Neural cell (in vitro differentiated cells): Measurements from ENCODE around the gene FDPS. TPM values are rescaled to one million over a fixed set of nuclear protein-coding genes. Genes with fewer than 3 reads are reported as not detected.

Source experiments
- H2AFZ ChIP-seq: fragments of 200-600, 300-800 bp; sonication (generic), shearing (Covaris generic); 2 replicates; pipeline ENCODE4 v1.6.0; 2014; ENCODE audit warnings: low read depth, mild to moderate bottlenecking, antibody characterized with exemption, low read length, moderate library complexity
- H3F3A ChIP-seq: fragments of 200-600 bp; shearing (Covaris generic); 2 replicates; pipeline ENCODE4 v1.6.1; 2016; ENCODE audit warnings: mild to moderate bottlenecking, moderate library complexity, mixed read lengths, antibody characterized with exemption, low read length; ENCODE audit not compliant: insufficient read depth, poor library complexity, severe bottlenecking
- H3K27ac ChIP-seq: fragments of 200-600, 300-800 bp; sonication (generic), shearing (Covaris generic); 2 replicates; pipeline ENCODE4 v1.5.1; 2014; ENCODE audit warnings: mild to moderate bottlenecking, low read length, moderate library complexity
- H3K27me3 ChIP-seq: fragments of 300-800, 200-600 bp; sonication (generic), shearing (Covaris generic); 2 replicates; pipeline ENCODE4 v1.6.0; 2014; ENCODE audit warnings: mild to moderate bottlenecking, low read depth, low read length, moderate library complexity; ENCODE audit not compliant: insufficient read depth
- H3K36me3 ChIP-seq: fragments of 300-800, 200-600 bp; sonication (generic), shearing (Covaris generic); 2 replicates; pipeline ENCODE4 v1.5.1; 2014; ENCODE audit warnings: mild to moderate bottlenecking, antibody characterized with exemption, low read length, moderate library complexity; ENCODE audit not compliant: insufficient read depth
- H3K4me2 ChIP-seq: fragments of 300-800, 200-600 bp; sonication (generic), shearing (Covaris generic); 2 replicates; pipeline ENCODE4 v1.6.0; 2014; ENCODE audit warnings: mild to moderate bottlenecking, low read length
- H3K4me3 ChIP-seq: fragments of 300-800, 200-600 bp; sonication (generic), shearing (Covaris generic); 2 replicates; pipeline ENCODE4 v1.5.1; 2014; ENCODE audit warnings: mild to moderate bottlenecking, low read length, moderate library complexity
- H3K79me2 ChIP-seq: fragments of 200-600 bp; shearing (Covaris generic); replicated peaks from 2 replicates; pipeline ENCODE4 v1.6.0; 2014; ENCODE audit warnings: mild to moderate bottlenecking, low read length, moderate library complexity; ENCODE audit not compliant: insufficient read depth
- H3K9ac ChIP-seq: fragments of 300-800, 200-600 bp; sonication (generic), shearing (Covaris generic); 2 replicates; pipeline ENCODE4 v1.6.1; 2016; ENCODE audit warnings: mild to moderate bottlenecking, low read length, mixed read lengths
- H3K9me2 ChIP-seq: fragments of 200-600 bp; shearing (Covaris generic); 2 replicates; pipeline ENCODE4 v1.6.1; 2016; ENCODE audit warnings: mild to moderate bottlenecking, low read length, mixed read lengths; ENCODE audit not compliant: insufficient read depth
- H3K9me3 ChIP-seq: fragments of 200-600, 300-800 bp; sonication (generic), shearing (Covaris generic); 2 replicates; pipeline ENCODE4 v1.6.1; 2016; ENCODE audit warnings: mild to moderate bottlenecking, mixed run types, low read length, moderate library complexity, mixed read lengths
- H4K20me1 ChIP-seq: fragments of 200-600 bp; shearing (Covaris generic); 2 replicates; pipeline ENCODE4 v1.6.1; 2016; ENCODE audit warnings: mild to moderate bottlenecking, mixed run types; ENCODE audit not compliant: insufficient read depth
- EP300 ChIP-seq: fragments of 450-650 bp; conservative IDR thresholded peaks from 2 replicates; pipeline ENCODE4 v1.6.1; 2014; ENCODE audit warnings: antibody characterized with exemption, mild to moderate bottlenecking, moderate library complexity; ENCODE audit not compliant: poor library complexity, severe bottlenecking
- EZH2 ChIP-seq: fragments of 200-600, 300-800 bp; shearing (Covaris generic), sonication (generic); IDR thresholded peaks from 2 replicates; pipeline ENCODE4 v1.6.1; 2014; ENCODE audit warnings: antibody characterized with exemption, low read length, borderline replicate concordance, mild to moderate bottlenecking; ENCODE audit not compliant: insufficient read depth, poor library complexity, severe bottlenecking
- MXI1 ChIP-seq: fragments of 450-650 bp; conservative IDR thresholded peaks from 2 replicates; pipeline ENCODE4 v1.6.1; 2014; ENCODE audit warnings: antibody characterized with exemption, mild to moderate bottlenecking; ENCODE audit not compliant: poor library complexity, severe bottlenecking
- POLR2AphosphoS5 ChIP-seq: IDR thresholded peaks from 2 replicates; pipeline ENCODE4 v1.6.1; 2012
- RAD21 ChIP-seq: fragments of 450-650 bp; conservative IDR thresholded peaks from 2 replicates; pipeline ENCODE4 v1.6.1; 2014; ENCODE audit warnings: antibody characterized with exemption, mild to moderate bottlenecking, moderate library complexity
- REST ChIP-seq: IDR thresholded peaks from 2 replicates; pipeline ENCODE4 v1.6.1; 2012; ENCODE audit warnings: borderline replicate concordance
- SMC3 ChIP-seq: fragments of 450-650 bp; conservative IDR thresholded peaks from 2 replicates; pipeline ENCODE4 v1.6.1; 2014; ENCODE audit warnings: antibody characterized with exemption, mild to moderate bottlenecking, moderate library complexity; ENCODE audit not compliant: poor library complexity
- TAF1 ChIP-seq: IDR thresholded peaks from 2 replicates; pipeline ENCODE4 v1.6.1; 2012; ENCODE audit warnings: low read depth
- polyA plus RNA-seq: library from polyadenylated mRNA; depleted of rRNA; stranded (reverse); fragments of >200 nt; gene quantifications from 2 replicates; pipeline ENCODE4 v1.2.3, GENCODE V29; 2014
- TF ChIP-seq, protein P1 (sequence below): fragments of 450-650 bp; IDR thresholded peaks from 2 replicates; pipeline ENCODE4 v1.5.1; 2014; ENCODE audit warnings: antibody characterized with exemption, mild to moderate bottlenecking, moderate library complexity; ENCODE audit not compliant: poor library complexity, severe bottlenecking

Gene FDPS
- polyA plus RNA-seq, 1 donor from 2014 or later = 235 TPM

GRCh38 chr1:155277902-155278688 lies 30.6 kb upstream of the FDPS start:
- Histone ChIP-seq H3K9ac (peak overlapping the region; percentile 97), H3K9me3 (no peaks in the 10 kb centered on the region), H3K79me2 (no peaks in the 10 kb centered on the region), H4K20me1 (no peaks in the 10 kb centered on the region), H3K4me2 (peak overlapping the region; percentile 98), H3K4me3 (peak overlapping the region; percentile 96), H2AFZ (peak overlapping the region; percentile 86), H3K9me2 (no peaks in the 10 kb centered on the region), H3F3A (peaks cover 10% of the 10 kb centered on the region), H3K27ac (peak overlapping the region; percentile 100), H3K36me3 (no peaks in the 10 kb centered on the region), H3K27me3 (no peaks in the 10 kb centered on the region)
- TF ChIP-seq EZH2 (no peak), MXI1 (peak; percentile 30), EP300 (peak; percentile 67), RAD21 (peak; percentile 77), SMC3 (peak; percentile 72), POLR2AphosphoS5 (peak; percentile 81), REST (peak; percentile 71), TAF1 (peak; percentile 89)
- TF ChIP-seq, protein P1, sequence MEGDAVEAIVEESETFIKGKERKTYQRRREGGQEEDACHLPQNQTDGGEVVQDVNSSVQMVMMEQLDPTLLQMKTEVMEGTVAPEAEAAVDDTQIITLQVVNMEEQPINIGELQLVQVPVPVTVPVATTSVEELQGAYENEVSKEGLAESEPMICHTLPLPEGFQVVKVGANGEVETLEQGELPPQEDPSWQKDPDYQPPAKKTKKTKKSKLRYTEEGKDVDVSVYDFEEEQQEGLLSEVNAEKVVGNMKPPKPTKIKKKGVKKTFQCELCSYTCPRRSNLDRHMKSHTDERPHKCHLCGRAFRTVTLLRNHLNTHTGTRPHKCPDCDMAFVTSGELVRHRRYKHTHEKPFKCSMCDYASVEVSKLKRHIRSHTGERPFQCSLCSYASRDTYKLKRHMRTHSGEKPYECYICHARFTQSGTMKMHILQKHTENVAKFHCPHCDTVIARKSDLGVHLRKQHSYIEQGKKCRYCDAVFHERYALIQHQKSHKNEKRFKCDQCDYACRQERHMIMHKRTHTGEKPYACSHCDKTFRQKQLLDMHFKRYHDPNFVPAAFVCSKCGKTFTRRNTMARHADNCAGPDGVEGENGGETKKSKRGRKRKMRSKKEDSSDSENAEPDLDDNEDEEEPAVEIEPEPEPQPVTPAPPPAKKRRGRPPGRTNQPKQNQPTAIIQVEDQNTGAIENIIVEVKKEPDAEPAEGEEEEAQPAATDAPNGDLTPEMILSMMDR = peak; percentile 84

GRCh38 chr1:155278689-155279160 lies 29.9 kb upstream of the FDPS start:
- no peak for TF ChIP-seq POLR2AphosphoS5
- peak; percentile 4 for TF ChIP-seq RAD21
- peak; percentile 4 for TF ChIP-seq MXI1
- TF ChIP-seq EZH2 = no peak
- no peak for TF ChIP-seq TAF1
- peak; percentile 31 for TF ChIP-seq SMC3
- TF ChIP-seq EP300 = peak; percentile 4
- TF ChIP-seq REST = no peak
- TF ChIP-seq, protein P1 = peak; percentile 16
- Histone ChIP-seq H2AFZ (peak overlapping the region; percentile 86), H3K4me3 (peak overlapping the region; percentile 96), H3K9me2 (no peaks in the 10 kb centered on the region), H3K4me2 (peak overlapping the region; percentile 98), H3F3A (peaks cover 10% of the 10 kb centered on the region), H4K20me1 (no peaks in the 10 kb centered on the region), H3K79me2 (no peaks in the 10 kb centered on the region), H3K36me3 (no peaks in the 10 kb centered on the region), H3K9me3 (no peaks in the 10 kb centered on the region), H3K9ac (peak overlapping the region; percentile 97), H3K27ac (peak overlapping the region; percentile 100), H3K27me3 (no peaks in the 10 kb centered on the region)
